ENCODE results near the gene KCNJ12.

DNA sequence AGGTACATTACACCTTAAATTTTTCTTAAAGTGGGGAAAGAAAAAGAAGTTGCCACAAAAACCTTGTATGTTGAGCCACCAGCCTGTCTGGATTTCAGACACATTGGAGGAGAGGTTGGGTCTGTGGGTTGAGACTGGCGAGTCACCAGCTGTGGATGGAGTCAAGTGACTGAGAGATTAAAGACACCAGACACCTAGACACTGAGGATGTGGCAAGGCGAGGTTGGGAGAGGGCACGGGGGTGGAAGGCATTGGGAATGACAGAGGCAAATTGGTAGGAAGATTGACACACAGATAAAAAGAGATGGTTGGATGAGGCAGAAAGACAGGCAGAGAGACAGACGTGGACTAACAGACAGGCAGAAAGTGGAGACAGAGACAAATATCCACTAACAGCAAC is 49.6 kb downstream of the KCNJ12 start:
- TF ChIP-seq, protein P1, sequence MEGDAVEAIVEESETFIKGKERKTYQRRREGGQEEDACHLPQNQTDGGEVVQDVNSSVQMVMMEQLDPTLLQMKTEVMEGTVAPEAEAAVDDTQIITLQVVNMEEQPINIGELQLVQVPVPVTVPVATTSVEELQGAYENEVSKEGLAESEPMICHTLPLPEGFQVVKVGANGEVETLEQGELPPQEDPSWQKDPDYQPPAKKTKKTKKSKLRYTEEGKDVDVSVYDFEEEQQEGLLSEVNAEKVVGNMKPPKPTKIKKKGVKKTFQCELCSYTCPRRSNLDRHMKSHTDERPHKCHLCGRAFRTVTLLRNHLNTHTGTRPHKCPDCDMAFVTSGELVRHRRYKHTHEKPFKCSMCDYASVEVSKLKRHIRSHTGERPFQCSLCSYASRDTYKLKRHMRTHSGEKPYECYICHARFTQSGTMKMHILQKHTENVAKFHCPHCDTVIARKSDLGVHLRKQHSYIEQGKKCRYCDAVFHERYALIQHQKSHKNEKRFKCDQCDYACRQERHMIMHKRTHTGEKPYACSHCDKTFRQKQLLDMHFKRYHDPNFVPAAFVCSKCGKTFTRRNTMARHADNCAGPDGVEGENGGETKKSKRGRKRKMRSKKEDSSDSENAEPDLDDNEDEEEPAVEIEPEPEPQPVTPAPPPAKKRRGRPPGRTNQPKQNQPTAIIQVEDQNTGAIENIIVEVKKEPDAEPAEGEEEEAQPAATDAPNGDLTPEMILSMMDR (IDR thresholded peaks at IDR 0.05) = no peak
- no peak for TF ChIP-seq NR2C2 (CRISPR knock-in tag; IDR thresholded peaks at IDR 0.05)
- no peak for TF ChIP-seq ATF1 (CRISPR knock-in tag; IDR thresholded peaks at IDR 0.05)
- TF ChIP-seq, protein P2, sequence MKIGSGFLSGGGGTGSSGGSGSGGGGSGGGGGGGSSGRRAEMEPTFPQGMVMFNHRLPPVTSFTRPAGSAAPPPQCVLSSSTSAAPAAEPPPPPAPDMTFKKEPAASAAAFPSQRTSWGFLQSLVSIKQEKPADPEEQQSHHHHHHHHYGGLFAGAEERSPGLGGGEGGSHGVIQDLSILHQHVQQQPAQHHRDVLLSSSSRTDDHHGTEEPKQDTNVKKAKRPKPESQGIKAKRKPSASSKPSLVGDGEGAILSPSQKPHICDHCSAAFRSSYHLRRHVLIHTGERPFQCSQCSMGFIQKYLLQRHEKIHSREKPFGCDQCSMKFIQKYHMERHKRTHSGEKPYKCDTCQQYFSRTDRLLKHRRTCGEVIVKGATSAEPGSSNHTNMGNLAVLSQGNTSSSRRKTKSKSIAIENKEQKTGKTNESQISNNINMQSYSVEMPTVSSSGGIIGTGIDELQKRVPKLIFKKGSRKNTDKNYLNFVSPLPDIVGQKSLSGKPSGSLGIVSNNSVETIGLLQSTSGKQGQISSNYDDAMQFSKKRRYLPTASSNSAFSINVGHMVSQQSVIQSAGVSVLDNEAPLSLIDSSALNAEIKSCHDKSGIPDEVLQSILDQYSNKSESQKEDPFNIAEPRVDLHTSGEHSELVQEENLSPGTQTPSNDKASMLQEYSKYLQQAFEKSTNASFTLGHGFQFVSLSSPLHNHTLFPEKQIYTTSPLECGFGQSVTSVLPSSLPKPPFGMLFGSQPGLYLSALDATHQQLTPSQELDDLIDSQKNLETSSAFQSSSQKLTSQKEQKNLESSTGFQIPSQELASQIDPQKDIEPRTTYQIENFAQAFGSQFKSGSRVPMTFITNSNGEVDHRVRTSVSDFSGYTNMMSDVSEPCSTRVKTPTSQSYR (CRISPR knock-in tag; IDR thresholded peaks at IDR 0.05) = no peak
- TF ChIP-seq, protein P3, sequence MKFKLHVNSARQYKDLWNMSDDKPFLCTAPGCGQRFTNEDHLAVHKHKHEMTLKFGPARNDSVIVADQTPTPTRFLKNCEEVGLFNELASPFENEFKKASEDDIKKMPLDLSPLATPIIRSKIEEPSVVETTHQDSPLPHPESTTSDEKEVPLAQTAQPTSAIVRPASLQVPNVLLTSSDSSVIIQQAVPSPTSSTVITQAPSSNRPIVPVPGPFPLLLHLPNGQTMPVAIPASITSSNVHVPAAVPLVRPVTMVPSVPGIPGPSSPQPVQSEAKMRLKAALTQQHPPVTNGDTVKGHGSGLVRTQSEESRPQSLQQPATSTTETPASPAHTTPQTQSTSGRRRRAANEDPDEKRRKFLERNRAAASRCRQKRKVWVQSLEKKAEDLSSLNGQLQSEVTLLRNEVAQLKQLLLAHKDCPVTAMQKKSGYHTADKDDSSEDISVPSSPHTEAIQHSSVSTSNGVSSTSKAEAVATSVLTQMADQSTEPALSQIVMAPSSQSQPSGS (CRISPR knock-in tag; IDR thresholded peaks at IDR 0.05; ENCODE audit: borderline replicate concordance, low read depth) = no peak
- TF ChIP-seq, protein P4, sequence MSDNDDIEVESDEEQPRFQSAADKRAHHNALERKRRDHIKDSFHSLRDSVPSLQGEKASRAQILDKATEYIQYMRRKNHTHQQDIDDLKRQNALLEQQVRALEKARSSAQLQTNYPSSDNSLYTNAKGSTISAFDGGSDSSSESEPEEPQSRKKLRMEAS (CRISPR knock-in tag; IDR thresholded peaks at IDR 0.05) = no peak
- no peak for TF ChIP-seq ZBTB21 (CRISPR knock-in tag; IDR thresholded peaks at IDR 0.05; ENCODE audit: borderline replicate concordance)
- no peak for TF ChIP-seq GTF2I (CRISPR knock-in tag; conservative IDR thresholded peaks at IDR 0.05)
